Effector CD8-positive, alpha-beta T cell (primary cell): ENCODE measurements around the gene HADHB.

Experiments used
- DNase-seq: peaks from one replicate; lab custom pipeline; 2025; lab: John Stamatoyannopoulos, UW
- total RNA-seq, 4 experiments: gene quantifications; one replicate each; lab custom pipeline; 2026; lab: John Stamatoyannopoulos, UW

HADHB gene
- 73.2 to 81.2 (median 78.2) reads per million in 4 experiments for total RNA-seq

DNA sequence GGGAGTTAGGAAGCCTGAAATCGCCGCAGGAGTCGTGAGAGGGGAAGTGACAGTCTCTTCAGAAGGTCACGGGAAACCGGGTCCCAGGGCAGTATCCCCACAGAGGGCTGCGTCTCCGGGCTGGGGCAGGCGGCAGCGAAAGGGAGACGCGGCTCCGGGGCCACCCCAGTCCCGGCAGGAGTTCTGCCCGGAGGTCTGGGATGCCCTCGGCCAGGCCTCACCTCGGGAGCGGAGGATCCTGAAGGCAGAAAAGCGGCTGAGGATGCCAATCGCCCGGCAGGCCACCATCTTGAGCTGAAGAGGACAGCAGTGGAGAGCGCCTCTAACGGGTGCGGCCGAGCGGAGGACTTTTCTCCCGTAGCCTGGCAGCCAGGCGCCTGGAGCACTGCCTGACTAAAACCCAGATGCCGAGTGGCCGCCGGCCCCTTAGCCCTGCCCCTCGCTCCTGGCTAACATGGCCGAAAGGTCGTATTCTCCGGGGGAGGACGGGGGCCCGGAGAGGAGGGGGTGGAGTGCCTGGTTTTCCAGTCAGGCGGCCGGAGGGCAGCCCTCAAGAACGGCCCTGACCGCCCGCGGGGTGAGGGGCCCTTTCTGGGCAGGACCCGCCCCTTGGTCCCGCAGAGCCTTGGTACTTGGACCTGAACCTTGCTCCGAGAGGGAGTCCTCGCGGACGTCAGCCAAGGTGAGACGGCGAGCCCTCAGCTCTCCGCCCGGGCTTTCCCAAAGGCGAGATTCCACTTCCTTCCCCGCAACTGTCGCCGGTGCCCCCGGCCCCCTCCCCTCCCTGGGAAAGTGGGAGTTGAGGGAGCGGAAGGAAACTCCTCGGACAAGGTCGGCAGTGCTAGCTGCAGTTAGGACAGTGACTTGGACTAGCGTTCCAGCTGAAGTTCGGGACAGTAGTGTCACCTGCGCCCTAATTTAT is at the start of gene HADHB, which contains the start of gene HADHA:
Gene HADHB, plus strand, starts transcription at position 631 of the 922 bp plus-strand sequence. CDS start 9,316 bp downstream, outside the sequence.
Gene HADHA, minus strand, starts transcription at position 324 of the 922 bp plus-strand sequence. Its CDS starts 36 bp downstream, at position 288.
- peak; percentile 76 for DNase-seq

DNA sequence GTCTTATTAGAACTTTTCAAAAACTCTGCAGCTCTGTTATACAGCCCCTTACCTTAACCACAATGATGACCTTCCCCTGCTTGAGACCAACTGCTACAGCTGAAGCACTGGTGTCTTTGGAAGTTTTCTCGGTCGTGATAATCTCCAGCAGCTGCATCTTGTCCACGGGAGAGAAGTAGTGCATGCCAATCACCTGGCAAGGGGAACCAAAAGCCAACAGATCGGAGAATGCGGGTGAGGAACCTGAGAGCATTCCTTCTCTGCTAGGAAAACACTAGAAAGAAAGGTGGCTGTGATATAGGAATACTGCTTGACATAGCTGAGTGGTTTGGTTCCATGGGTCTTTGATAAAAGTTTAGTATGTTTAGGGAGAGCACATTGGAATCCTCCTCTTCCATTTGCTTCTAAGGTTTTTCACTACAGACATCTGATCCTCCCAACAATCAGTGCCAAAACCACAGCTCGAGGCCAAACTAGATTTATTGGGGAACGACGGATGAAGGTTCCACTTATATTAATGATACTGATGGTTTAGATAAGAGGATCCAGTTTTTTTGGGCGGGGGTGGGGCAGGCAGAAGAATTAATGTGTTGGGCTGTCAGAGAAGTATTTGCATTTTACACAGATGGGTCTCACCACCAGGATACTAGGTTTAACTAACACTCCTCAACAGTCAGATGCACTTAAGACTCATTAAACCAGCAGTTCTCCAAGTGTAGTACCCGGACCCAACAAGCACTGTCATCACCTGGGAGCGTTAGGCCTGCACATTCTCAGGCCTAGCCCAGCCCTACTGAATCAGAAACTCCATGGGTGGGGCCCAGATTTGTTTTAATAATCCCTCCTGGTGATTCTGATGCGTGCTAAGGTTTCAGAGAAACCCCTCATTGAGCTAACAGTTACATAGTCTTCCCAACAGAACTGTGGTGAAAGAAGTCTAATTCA is 49.4 kb upstream of the HADHB start:
- no peak for DNase-seq

- no peak for DNase-seq
These were observed 47.9 kb upstream of the HADHB start for GRCh38 chr2:26196683-26197418.

GRCh38 chr2:26197516-26197915 is 47.2 kb upstream of the HADHB start:
- DNase-seq: no peak

GRCh38 chr2:26202981-26203490 is 41.7 kb upstream of the HADHB start:
- DNase-seq: no peak

DNA sequence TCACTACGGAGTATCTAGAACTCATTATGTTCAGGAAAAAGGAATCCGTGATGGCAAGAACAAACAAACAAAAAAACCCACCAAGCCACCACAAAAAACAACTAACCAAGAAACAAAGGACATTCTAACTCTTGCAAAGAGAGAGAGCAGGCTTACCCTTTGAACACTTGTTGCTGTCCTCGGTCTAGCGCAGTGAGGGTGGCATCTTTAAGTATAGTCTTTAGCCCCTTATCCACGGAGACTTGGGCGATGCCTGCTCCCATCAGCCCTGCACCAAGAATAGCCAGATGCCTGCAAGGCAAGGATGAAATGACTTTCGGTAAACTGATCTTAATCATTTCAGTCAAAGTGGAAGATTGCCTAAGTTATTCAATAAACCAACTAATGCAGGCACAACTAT is 40.8 kb upstream of the HADHB start:
- no peak for DNase-seq

DNA sequence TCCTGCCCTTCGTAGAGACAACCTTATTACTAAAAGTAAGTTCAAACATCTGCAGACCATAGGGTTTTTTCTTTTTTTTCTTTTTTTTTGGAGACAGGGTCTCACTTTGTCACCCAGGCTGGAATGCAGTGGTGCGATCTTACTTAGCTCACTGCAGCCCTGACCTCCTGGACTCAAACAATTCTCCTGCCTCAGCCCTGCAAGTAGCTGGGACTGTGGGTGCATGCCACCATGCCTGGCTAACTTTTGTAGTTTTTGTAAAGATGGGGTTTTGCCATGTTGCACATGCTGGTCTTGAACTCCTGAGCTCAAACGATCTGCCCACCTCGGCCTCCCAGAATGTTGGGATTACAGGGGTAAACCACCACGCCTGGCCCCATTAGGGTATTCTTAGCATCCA is 32.7 kb upstream of the HADHB start:
- no peak for DNase-seq

DNA sequence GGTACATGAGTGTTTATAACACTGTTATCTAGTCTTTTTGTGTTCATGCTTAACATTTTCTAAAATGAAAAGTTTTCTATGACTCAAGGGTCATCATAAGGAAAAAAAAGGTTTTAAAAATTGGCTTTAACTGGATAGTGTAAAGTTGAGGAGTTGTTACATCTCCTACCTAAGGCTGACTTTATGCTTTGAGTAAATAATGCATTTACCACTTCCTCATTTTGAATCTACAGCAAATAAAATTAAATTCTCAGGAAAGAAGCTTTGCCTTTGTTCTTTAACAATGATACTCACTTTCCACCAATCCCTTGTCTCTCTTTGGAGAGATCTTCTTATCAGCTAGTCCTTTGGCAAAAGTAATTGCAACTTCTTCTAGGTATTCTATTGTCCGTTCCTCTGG is 30.0 kb upstream of the HADHB start:
- no peak for DNase-seq

DNA sequence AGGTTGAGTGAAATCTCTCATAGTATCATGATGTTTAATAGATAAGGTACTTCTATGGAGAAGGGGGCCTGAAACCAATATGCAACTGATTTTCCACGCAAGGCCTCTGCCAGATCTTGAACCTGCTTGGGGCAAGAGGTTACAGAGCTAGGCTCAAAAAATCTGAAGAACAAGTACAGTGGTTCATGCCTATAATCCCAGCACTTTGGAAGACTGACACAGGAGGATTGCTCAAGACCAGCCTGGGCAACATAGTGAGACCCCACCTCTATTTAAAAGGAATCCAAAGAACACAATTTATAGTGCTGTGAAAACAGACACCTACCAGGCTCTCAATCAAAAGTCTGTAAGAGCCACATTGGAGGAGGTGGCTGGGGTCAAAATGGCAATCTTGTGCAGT is 28.9 kb upstream of the HADHB start:
- DNase-seq: no peak

DNA sequence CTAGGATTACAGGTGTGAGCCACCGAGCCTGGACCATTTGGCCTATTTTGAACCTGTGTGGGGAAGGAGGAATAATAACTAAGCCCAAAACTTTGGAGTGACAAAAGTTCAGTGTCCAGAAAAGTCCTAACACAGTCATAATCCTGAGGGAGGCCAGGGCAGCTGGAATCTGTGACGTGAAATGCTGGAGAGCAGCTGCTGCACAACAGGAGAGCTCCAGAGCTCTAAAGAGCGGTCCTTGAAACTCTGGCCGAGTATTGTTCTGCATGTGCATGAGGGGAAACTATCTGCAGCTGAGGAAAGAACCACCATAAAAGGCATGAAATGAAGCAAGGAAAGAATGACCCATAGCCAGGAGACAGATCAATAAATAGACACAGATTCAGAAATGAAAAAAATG is 28.2 kb upstream of the HADHB start:
- DNase-seq: no peak

DNA sequence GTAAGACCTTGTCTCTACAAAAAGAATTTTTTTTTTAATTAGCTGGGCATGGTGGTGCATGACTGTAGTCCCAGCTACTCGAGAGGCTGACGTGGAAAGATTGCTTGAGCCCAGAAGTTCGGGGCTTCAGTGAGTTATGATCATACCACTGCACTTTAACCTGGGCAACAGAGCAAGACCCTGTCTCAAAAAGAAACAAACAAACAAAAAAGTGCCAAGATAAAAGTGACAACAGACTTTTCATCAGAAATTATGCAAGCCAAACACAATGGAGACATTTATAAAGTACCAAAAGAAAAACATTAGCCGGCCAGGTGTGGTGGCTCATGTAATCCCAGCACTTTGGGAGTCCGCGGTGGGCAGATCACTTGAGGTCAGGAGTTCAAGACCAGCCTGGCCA is 27.0 kb upstream of the HADHB start:
- no peak for DNase-seq

DNA sequence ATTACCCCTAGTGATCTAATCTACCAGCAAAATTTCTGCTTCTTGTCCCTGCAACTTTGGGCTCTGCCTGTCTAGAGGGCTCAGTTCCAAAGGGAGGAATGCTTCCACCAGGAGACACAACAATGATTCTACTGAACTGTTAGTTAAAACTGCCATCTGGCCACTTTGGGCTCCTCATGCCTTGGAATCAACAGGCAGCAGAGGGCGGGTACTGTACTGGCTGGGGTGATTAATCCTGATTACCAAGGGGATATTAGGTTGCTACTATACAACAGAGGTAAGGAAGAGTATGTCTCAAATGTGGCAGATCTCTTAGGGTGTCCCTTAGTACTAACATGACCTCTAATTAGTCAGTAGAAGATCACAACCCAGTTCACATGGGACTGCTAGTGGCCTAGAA is 21.7 kb upstream of the HADHB start:
- no peak for DNase-seq

GRCh38 chr2:26224095-26224494 is 20.6 kb upstream of the HADHB start:
- DNase-seq: no peak

DNA sequence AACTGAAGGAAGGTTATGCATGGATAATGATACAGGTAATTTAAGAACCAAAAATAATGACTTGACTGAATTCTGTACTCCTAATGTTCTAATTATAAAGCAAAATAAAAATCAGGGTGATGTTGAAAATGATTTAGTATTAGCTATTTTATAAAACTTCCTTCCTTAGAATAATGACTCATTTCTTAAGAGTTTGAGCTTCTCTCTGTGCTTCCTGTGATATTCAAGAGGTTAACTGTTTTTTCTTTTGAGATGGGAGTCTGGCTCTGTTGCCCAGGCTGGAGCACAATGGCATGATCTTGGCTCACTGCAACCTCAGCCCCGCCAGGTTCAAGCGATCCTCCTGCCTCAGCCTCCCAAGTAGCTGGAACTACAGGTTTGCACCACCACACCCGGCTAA is 15.1 kb upstream of the HADHB start:
- no peak for DNase-seq

DNA sequence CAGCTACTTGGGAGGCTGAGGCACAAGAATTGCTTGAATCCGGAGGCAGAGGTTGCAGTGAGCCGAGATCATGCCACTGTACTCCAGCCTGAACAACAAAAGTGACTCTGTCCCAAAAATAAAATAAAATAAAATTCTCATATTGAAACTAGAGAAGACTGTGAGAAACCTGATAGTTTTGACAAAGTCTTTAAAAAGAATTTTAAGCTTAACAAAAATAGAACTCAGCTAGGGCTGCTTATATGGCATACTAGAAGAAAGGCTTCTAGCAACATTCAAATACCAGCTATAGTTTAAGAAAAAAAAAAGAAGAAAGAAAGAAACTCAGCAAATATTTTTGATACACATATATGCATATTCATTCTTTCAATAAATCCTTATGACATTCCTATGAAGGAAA is 13.9 kb upstream of the HADHB start:
- no peak for DNase-seq

DNA sequence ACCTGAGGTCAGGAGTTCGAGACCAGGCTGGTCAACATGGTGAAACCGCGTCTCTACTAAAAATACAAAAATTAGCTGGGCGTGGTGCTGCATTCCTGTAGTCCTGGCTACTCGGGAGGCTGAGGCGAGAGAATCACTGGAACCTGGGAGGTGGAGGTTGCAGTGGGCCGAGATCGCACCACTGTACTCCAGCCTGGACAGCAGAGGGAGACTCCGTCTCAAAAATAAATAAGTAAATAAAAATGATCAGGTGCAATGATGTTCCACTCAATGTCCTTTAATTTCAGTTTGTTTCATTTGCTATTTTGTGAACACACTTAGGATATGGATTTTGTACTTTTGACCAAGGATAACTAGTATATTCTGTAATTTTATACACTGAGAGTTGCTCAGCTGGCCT is 9.7 kb upstream of the HADHB start:
- no peak for DNase-seq

DNA sequence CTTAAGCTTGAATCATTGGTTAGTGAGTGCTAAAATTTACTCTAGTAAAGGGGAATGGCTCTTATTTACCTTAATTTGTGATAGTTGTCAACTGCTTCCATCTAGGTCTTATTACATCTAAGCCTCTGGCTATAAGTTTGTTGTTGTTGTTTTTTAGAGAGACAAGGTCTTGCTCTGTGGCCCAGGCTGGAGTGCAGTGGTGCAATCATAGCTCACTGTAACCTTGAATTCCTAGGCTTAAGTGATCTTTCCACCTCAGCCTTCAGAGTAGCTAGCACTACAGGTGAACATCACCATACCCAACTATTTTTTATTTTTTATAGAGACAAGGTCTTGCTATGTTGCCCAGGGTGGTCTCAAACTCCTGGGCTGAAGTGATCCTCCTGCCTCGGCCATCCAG is 6.9 kb upstream of the HADHB start:
- no peak for DNase-seq

GRCh38 chr2:26238311-26238958 is 6.3 kb upstream of the HADHB start:
- DNase-seq: no peak

DNA sequence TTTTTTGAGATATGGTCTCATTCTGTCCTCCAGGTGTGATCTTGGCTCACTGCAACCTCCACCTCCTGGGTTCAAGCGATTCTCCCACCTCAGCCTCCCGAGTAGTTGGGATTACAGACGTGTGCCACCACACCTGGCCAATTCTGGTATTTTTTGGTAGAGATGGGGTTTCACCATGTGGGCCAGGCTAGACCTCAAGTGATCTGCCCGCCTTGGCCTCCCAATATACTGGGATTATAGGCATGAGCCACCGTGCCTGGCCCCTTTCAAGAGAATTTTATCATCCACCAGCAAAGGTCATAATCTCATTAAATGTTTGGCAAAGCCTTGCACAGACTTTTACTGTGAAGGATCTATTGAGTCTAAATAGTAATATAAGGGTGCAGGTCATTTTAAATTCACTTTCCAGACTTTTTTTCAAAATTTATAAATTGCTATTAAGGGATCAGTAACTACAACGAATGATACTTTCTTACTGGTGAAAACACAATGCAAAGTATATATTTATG is 2.8 kb upstream of the HADHB start:
- no peak for DNase-seq

GRCh38 chr2:26243470-26244308 is 1.1 kb upstream of the HADHB start:
- DNase-seq: no peak
